GM21515 (cell line): ENCODE results near the gene TNK2.
"Not testable (repeated sequence)": the region's sequence is repeated elsewhere in the genome, so short reads cannot be mapped to it uniquely, and the experiment has no call there.

ENCODE experiments used
- ATAC-seq: cut with Tn5 transposase; IDR thresholded peaks from one replicate; pipeline ENCODE4 v1.9.1; 2021; ENCODE audit not compliant: unreplicated experiment

TNK2 gene

DNA sequence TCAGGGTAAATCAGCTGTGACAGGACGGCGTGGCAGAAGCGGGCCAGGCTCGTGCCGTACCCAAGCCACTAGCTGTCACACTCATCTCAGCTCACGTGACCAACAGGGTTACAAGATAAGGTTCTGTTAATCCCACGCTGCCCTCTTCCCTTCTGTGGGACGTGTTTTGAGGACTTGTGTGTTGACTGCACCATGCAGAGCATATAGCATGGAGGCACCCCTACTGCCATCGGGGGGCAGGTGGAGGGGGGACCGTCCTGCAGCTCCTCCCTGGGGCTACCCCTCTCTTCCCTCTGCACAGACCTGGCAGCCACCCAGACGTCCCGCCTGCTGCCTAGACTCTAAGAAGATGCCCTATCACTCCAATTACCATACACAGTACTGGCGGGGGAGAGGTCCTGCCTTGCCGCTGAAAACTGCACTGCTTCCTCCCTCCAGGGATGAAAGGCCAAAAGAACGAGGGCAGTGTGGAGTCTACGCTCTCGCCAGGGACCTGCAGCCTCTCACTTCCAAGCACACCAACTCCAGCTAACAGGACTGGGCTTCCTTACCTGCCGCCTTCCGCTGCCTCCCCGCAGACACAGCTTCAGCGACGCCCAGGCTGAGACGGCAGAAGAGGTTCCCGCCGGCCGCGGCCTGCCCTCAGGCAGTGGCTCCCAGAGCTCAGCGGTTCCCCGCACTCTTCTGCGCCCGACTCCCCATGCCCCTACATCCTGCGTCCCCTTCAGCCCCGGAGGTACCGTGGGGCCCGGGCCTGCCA is at the start of gene TNK2:
TSS of gene TNK2 (minus strand) at position 618 of the 760 bp plus-strand sequence. CDS start 19,963 bp downstream, outside the sequence.
- peak; percentile 25 for ATAC-seq

DNA sequence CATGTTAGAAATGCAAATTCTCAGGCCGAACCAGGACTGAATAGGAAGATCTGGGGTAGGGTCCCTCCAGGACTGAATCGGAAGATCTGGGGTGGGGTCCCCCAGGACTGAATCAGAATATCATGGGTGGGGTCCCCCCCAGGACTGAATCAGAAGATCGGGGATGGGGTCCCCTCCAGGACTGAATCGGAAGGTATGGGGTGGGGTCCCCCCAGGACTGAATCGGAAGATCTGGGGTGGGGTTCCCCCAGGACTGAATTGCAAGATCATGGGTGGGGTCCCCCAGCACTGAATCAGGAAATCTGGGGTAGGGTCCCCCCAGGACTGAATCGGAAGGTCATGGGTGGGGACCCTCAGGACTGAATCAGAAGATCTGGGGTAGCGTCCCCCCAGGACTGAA is 48.2 kb upstream of the TNK2 start:
- no peak for ATAC-seq

DNA sequence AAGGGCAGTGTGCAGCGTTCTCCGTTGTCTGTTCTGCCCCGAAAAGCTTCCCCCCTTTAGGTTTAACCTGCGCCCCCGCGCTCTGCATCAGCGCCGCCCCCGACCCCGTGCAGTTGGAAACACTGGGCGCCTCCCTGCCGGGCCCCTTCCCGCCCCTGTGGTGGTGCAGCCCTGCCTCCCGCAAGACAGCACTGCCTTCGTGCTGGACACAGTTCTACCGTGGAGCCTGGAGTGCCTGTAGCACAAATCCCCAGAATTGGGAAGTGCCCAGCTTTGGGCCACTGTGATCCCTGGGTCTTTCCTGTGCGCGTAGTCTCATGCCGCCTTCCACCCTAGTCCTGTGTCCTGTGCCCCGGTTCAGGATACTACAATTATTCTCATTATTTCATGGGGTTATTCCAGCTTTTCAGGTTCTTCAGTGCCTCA is 47.1 kb upstream of the TNK2 start:
- not testable (repeated sequence) for ATAC-seq

- ATAC-seq, result peak; percentile 46
Measured at GRCh38 chr3:195954752-195955119, 46.4 kb upstream of the TNK2 start.

- peak; percentile 98 for ATAC-seq
Measured at GRCh38 chr3:195954052-195954751, 45.9 kb upstream of the TNK2 start.

DNA sequence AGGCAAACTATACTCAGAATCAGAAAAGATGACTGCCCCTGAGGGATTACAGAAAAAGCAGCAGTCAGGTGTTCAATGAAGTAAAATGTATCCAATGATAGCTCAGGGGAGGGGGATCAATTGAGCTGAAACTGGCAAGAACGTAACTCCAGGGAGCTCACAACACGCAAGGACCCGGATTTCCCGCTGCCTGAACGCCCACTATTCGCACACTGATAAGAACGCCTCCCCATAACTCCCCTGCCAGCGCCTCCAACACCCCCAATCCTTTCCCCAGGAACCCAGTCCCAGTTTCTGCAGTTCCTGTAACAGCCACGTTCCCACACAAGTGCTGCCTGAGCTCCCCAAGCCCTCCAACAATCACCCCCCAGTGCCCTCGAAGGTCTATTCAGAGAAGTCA is 44.2 kb upstream of the TNK2 start:
- not testable (repeated sequence) for ATAC-seq

GRCh38 chr3:195951443-195952177 is 43.3 kb upstream of the TNK2 start:
- not testable (repeated sequence) for ATAC-seq

- not testable (repeated sequence) for ATAC-seq
Measured at GRCh38 chr3:195950731-195951130, 42.4 kb upstream of the TNK2 start.

GRCh38 chr3:195950164-195950563 is 41.8 kb upstream of the TNK2 start:
- not testable (repeated sequence) for ATAC-seq

- ATAC-seq, result not testable (repeated sequence)
Measured at GRCh38 chr3:195946910-195947699, 38.8 kb upstream of the TNK2 start.

- not testable (repeated sequence) for ATAC-seq
Measured at GRCh38 chr3:195941265-195941815, 33.0 kb upstream of the TNK2 start.

DNA sequence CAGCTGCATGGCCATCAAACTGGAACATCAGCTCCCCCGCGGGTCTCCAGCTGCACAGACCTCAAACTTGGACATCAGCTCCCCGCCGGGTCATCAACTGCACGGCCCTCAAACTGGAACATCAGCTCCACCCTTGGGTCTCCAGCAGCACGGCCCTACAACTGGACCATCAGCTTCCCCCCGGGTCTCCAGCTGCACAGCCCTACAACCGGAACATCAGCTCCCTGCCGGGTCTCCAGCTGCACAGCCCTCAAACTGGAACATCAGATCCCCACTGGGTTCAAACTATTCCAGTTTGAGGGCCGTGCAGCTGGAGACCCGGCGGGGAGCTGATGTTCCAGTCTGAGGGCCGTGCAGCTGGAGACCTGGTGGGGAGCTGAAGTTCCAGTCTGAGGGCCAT is 32.5 kb upstream of the TNK2 start:
- ATAC-seq, result not testable (repeated sequence)

GRCh38 chr3:195939526-195940470 is 31.4 kb upstream of the TNK2 start:
- ATAC-seq, result not testable (repeated sequence)

- not testable (repeated sequence) for ATAC-seq
Measured at GRCh38 chr3:195933044-195933430, 24.7 kb upstream of the TNK2 start.

- ATAC-seq, result no peak
Measured at GRCh38 chr3:195932418-195933043, 24.2 kb upstream of the TNK2 start.

DNA sequence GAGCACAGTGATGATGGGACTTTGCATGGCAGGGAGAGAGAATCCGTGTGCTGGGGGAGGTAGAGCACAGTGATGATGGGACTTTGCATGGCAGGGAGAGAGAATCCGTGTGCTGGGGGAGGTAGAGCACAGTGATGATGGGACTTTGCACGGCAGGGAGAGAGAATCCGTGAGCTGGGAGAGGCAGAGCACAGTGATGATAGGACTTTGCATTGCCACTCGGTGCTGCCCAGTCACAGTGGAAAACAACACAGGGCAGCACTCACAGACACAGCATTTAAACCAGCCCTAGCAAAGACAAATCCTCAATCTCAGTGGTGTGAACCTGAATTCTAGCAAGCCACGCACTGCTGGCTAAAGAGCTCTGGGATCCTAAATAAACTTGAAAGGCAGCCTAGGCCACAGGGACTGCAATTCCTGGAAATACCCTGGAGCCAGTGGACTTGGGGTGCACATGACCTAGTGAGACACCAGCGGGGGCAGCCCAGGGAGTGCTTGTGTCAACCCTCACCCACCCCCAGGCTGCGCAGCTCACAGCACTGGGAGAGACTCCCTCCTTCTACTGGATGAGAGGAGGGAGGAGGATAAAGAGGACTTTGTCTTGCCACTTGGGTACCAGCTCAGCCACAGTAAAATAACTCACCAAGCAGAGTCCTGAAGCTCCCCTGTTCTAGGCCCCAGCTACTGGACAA is 23.4 kb upstream of the TNK2 start:
- ATAC-seq, result no peak

- no peak for ATAC-seq
Measured at GRCh38 chr3:195929452-195929851, 21.1 kb upstream of the TNK2 start.

DNA sequence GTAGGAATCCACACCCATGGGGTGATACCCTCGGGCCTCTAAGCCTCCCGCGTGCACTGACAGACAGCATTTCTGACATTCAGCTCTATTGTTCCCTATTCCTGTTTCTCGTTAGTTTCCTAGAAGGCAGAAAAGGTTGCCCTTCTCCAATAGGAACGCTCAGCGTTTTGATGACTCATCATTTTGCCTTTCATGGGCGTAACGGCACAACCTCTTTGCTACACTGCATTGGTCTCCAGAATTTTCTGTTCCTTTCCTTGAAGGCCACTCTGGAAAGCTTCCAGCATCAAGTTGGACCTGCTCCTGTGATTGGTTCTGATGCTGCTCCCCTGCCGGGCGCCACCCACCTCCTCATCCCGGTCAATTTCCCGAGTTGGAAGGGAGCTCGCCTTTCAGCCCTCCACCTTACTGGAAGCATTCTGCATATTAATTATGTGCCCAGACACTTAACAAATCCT is 13.0 kb upstream of the TNK2 start:
- no peak for ATAC-seq
